GM03348 (cell line): ENCODE data around the gene VSNL1.
A peak's percentile ranks its signal among the peaks of the same experiment; 100 is the strongest.

ENCODE experiments used
- DNase-seq: peaks from one replicate; pipeline ENCODE4 v3.0.0; 2012; ENCODE audit warnings: low spot score

Gene VSNL1

GRCh38 chr2:17614174-17614930 is 73.9 kb downstream of the VSNL1 start:
- no peak for DNase-seq

GRCh38 chr2:17615147-17615546 is 74.7 kb downstream of the VSNL1 start:
- no peak for DNase-seq

GRCh38 chr2:17615728-17616351 is 75.3 kb downstream of the VSNL1 start:
- DNase-seq: peak; percentile 59

- DNase-seq: no peak
Measured at GRCh38 chr2:17616405-17616804, 75.9 kb downstream of the VSNL1 start.

GRCh38 chr2:17617516-17617915 is 77.0 kb downstream of the VSNL1 start:
- DNase-seq: no peak

DNA sequence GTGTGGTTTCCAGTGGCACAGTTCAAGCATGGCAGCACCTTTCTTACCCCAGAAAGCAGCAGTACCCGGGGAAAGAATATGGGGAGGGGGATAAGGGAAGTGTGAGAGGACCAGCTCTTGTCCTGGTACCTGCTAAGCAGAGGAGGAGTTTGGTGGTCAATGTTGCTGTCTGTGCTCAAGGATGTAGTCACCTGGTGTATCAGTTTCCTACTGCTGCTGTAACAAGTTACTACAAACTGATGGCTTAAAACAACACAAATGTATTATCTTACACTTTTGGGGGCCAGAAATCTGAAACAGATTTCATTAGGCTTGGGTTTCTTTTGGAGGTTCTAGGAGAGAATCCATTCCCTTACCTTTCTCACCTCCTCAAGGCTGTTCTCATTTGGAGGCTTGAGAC is 77.5 kb downstream of the VSNL1 start:
- DNase-seq: no peak

DNA sequence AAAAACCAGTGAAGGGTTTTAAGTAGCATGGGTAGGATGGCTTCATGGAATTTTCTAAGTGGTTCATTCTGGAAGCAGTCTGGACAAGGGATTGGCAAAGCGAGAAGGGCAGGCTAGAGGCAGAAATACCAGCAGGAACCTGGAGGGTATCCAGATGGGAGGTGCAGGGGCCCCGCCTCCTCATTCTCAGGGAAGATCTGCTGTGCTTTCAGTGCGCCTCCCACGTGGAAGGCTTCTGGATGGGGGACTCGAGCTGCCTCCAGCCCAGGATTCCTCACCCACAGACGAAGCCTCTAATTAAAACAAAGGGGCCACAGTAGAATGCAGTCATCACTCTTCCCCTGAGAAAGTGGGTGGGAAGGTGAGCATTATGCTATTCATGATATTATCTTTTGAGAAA is 79.8 kb downstream of the VSNL1 start:
- peak; percentile 37 for DNase-seq

DNA sequence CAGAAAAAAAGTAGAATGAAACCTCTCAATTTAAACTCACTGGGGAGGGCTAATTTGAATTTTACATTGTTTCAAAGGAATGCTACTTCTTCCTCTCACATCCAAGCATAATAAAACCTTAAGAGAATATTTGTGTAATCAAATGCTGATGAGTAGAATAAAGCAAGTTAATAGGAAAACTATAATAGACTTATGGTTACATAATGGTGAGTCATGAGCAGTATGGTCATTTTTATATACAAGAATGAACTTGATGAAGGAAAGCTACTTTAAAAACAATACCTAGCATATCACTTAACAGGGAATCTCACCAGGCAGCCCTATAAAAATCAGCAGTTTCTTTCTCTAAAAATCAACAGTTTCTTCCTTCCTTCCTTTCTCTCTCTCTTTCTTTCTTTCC is 80.3 kb downstream of the VSNL1 start:
- peak; percentile 39 for DNase-seq

- DNase-seq: peak; percentile 75
Measured at GRCh38 chr2:17621781-17622180, 81.3 kb downstream of the VSNL1 start.

DNA sequence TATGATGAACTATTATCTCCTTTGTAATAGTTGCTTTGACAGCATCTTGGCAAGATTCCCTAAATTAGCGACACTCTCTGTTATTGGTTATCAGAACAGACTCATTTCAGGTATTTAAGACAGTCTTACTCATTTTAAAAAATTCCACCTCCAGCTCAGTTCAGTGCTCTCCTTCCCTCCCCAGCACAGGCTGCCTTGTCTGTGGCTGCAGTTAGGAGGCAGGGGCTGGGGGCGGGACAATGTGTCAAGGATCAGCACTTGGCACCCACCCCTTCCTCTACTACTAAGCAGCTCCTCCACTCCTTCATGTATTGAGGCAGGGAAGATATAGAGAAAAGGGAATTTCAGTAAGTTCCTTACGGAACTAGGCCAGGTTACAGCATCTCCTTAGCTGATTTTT is 85.0 kb downstream of the VSNL1 start:
- DNase-seq: no peak

DNA sequence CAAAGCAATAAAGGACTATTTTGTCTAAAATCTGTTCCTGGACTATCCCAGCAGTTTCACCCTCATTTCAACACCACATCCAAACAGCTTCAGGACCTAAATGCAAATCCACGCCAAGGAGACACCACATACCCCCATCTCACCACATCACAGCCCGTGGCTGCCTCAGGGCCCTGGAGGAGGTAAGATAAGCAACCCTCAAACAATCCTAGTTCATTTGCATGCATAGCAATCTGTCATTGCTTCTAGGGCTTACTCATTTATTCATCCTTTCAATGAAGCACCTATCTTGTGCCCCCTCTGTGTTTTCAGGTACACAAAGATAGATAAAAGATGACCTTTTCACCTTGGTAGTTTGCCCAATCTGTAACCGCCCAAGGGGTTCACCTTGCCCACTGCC is 86.5 kb downstream of the VSNL1 start:
- DNase-seq: no peak

- DNase-seq: no peak
Measured at GRCh38 chr2:17627434-17627833, 86.9 kb downstream of the VSNL1 start.

GRCh38 chr2:17628349-17629261 is 88.1 kb downstream of the VSNL1 start:
- peak; percentile 13 for DNase-seq

GRCh38 chr2:17630089-17630488 is 89.6 kb downstream of the VSNL1 start:
- no peak for DNase-seq

DNA sequence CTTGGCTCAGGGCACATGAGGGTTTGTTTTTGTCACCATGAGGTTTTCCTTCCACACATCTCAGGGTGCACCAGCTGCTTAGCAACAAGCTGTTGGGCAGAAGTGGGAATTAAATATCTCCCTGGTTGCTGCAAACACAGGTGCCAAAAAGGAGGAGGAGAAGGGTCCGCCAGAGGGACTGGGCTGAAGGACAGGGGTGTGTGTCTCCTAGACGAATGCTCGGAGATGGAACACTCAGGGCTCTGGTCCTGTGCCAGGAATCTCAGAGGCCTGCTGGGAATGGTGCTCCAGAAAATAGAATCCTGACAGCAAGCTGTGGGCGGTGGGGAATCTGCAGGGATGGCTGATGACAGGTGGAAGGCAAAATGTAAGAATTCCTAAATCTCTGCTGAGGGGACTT is 94.5 kb downstream of the VSNL1 start:
- DNase-seq: no peak

DNA sequence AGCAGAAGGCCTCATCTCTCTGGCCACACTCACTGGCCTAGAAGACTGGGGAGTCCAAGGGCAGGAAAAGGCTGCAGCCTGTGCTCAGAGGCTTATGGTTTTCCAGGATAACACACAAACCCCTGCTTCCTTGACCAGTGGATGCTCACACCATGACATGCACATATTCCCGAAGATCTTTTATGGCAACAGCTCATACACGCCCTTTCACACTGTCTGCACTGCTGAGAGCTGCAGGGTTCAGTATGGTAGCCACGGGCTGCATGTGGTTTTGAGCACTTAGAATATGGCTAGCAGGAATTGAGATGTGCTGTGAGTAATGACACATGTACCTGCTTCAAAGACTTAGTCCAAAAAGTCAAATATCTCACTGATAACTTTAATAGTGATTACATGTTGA is 95.8 kb downstream of the VSNL1 start:
- no peak for DNase-seq

- DNase-seq: no peak
Measured at GRCh38 chr2:17637131-17637906, 96.8 kb downstream of the VSNL1 start.

DNA sequence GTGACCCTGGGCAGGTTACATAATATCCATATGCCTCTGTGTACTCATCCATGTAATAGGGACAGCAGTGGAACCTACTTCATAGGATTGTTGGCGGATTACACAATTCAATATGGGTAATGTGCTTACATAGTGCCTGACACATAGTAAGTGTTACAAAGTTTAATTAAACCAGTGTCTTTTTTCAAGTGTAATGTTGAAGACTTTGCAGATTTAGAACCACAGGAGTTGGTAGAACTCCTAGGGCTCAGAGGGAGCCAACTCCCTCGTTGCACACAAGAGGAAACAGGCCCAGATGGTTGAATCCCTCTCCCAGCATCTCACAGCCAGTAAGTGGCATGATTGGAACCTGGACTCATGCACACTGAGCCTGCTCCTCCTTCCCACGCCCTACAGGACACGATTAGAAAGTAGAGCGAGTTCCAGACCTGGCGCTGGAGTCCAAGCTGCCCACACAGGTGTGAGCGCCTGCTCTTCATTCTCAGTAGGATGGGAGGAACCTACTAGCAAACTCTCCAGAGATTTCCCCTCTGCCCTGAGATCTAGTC is 97.8 kb downstream of the VSNL1 start:
- no peak for DNase-seq

DNA sequence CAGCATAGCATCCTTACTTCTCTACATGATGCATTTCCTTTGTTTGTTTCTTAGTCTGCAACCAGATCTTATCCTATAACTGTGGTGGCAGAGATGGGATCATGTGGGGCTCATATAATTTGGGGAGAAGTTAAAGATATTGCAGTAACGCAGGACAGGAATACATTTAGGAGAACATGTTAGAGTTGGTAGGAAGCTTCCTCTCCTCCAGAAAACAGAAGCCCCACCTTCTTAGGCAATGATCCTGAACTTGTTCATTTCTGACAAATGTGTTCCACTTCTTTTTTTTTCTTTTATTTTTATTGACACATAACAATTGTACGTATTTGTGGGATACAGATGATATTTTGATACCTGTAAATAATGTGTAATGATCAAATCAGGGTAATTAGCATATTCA is 99.9 kb downstream of the VSNL1 start:
- no peak for DNase-seq

- peak; percentile 93 for DNase-seq
Measured at GRCh38 chr2:17643031-17643615, 102.6 kb downstream of the VSNL1 start.

GRCh38 chr2:17644997-17645720 is 104.7 kb downstream of the VSNL1 start:
- peak; percentile 50 for DNase-seq
